ENCODE measurements around the gene SH3RF1.

DNA sequence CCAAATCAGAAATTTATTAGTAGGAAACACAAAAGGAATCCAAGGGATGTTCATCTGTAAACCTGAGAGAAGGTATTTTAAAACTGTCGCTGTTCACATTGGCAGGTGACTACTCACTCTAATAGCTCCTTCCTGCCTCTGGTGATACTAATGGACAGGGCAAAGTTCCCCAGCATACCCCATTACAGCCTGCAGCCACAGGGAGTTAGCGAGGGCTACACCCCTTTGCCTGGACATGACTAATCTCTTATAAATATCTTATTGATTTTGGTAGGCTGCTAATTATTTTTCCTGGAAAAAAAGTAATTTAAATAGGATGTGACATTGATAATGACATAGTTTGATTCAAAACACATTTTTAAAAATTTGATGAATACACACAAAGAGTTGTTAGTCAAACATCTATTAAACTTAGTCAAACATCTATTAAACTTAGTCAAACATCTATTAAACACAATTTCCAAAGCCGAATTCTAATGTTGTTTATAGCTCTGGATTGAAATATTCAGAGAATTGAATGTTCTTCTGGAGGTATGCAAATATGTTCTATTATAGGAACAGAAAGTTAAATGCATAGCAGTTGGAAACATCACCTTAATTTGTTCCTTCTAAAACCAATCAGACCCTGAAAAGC lies 177.8 kb downstream of the SH3RF1 start:
- TF ChIP-seq, protein P1, sequence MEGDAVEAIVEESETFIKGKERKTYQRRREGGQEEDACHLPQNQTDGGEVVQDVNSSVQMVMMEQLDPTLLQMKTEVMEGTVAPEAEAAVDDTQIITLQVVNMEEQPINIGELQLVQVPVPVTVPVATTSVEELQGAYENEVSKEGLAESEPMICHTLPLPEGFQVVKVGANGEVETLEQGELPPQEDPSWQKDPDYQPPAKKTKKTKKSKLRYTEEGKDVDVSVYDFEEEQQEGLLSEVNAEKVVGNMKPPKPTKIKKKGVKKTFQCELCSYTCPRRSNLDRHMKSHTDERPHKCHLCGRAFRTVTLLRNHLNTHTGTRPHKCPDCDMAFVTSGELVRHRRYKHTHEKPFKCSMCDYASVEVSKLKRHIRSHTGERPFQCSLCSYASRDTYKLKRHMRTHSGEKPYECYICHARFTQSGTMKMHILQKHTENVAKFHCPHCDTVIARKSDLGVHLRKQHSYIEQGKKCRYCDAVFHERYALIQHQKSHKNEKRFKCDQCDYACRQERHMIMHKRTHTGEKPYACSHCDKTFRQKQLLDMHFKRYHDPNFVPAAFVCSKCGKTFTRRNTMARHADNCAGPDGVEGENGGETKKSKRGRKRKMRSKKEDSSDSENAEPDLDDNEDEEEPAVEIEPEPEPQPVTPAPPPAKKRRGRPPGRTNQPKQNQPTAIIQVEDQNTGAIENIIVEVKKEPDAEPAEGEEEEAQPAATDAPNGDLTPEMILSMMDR (IDR thresholded peaks at IDR 0.05; ENCODE audit: borderline replicate concordance, extremely low read depth, low read length, poor library complexity, severe bottlenecking) = no peak
- no peak for TF ChIP-seq EZH2 (IDR thresholded peaks at IDR 0.05; ENCODE audit: borderline replicate concordance, low read depth, low read length, severe bottlenecking)

Data from DND-41 (cell line).